Stimulated activated CD4-positive, alpha-beta T cell treated with anti-CD3 and anti-CD28 coated beads, Interleukin-1b, Interleukin-23, amount 100 ng/mL, for 48 hours (primary cell): Measurements from ENCODE around the gene HOXB5.
A peak's percentile ranks its signal among the peaks of the same experiment; 100 is the strongest.

Experiments used
- DNase-seq: peaks from one replicate; pipeline ENCODE4 v3.0.0-alpha.2; 2020

Gene HOXB5

DNA sequence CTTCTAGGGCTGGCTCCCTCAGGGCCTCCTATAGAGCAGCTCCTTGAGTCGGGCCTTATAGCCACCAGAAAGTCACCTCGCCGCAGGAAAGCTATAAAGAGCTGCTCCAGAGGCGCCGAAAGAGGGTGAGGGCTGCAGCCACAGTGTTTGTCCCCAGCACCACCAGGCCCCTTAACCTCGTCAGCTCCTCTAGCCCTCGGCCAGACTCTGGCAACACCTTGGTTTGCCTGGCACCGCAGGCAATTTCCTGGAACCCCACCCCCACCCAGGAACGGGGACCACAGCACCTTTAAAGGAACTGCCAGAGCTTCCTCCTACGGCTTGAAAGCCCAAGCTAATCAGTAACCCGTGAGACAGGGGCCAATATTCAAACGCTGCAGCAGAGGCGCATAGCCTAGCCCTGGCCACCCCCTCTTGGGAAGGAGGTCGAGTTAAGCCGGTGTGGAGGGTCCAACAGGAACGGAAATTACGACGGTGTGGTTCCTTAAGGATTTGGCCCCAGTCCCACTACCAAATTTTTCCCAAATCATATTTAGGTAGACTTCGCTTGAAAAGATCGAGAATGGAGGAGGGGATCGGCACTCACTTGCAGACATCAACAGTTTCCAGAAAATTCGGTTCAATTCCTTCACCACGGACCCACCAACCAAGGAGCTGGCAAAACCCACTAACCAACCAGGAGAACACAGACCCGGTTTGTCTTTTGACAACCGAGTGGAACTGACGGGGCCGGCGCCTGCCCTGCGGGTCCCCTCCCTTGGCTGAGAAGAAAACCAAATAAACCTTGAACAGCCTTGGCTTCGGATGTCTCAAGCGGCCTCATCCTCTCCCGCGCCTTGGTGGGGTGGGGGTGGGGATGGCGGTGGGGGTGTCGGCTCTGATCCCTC lies 8.2 kb upstream of the HOXB5 start:
- DNase-seq, result no peak

DNA sequence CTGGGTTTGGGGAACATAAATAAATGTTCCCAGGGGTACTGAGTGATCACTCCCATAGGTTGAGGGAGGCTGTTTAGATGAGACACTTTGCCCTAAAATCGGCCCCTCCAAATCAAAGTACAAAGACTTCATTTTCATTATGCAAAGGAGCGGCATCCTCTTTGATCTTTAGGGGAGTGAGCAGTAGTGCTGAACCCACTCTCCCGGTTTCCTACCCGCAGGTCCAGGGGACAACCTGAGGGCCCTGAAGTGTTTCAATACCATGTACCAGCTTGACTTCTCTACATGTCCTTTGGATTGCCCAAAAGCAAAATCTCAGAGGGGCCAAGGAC lies 7.6 kb upstream of the HOXB5 start:
- DNase-seq, result no peak

DNA sequence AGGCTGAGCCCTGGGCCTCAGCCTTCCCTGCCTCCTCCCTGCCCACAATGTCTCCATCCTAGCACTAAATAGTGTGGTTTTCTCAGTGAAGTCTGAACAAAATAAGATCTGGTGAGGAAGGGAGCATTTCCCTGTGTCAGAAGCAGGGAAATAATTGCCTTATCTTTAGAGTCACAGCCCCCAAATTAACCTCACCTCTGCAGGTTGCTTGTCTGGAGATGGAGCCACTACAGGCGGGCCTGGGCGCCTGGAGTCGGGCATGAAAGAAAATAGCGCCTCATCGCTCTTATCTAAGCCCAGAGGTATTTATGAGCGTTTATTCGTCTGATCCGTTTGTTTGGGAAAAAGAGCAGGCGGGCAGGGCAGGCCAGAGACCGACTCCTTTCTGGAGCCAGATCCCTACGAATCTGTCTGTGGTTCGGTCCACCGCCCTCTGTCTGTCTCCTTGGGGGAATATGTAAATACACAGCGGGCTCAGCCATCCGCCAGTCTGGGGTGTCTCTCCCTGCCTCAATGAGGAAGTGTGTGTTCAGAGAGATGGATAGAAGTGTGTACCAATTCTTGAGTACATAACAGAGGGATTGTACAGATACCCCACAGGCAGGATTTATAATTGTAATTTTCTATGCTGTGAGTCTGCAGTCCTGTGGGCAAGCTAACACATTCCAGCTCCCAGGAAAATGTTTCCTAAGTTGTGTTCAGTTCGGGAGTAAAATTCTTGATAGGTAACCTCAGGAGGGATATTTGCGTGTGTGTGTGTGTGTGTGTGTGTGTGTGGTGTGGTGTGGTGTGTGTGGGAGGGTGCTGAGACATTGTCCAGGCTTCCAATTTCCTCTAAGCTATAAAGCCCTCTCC lies 6.9 kb upstream of the HOXB5 start:
- no peak for DNase-seq

DNA sequence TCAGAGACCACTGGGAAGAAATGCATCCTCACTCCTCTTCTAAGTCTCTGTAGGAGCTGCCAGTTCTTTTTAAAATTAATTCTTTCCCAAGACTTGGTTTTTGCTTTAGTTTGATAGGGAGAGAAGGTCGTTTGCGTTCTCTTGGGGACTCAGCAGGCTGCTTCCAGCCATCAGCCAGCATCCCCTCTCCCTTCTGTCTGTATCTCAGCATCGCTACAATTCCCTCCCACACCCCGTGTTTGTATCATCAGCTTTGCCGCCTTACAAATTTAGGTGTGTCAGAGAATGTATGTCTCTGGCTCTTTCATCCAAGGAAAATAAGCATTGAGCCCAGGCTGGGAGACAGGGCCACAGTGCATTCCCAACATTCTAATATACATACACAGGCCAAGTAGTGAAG lies 5.8 kb upstream of the HOXB5 start:
- no peak for DNase-seq

DNA sequence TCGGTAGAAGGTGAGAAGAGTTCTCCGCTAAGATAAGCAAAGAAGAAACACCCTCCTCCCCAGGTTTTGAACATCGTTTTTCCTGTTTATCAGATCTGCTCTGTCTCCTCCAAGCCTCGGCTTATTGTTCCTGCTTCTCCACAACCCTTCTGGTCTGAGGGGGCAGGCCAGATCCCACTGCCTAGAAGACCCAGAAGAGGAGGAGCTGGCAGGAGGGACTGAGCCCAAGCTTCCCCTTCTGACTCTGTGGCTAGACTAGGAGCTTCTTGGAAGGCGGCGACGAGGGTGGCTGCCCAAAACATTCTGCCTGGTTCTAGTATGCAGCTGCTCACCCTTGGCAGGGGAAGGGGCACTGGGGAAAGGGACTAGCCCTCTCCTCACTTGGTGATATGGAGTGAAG lies 5.2 kb upstream of the HOXB5 start:
- DNase-seq, result no peak

DNA sequence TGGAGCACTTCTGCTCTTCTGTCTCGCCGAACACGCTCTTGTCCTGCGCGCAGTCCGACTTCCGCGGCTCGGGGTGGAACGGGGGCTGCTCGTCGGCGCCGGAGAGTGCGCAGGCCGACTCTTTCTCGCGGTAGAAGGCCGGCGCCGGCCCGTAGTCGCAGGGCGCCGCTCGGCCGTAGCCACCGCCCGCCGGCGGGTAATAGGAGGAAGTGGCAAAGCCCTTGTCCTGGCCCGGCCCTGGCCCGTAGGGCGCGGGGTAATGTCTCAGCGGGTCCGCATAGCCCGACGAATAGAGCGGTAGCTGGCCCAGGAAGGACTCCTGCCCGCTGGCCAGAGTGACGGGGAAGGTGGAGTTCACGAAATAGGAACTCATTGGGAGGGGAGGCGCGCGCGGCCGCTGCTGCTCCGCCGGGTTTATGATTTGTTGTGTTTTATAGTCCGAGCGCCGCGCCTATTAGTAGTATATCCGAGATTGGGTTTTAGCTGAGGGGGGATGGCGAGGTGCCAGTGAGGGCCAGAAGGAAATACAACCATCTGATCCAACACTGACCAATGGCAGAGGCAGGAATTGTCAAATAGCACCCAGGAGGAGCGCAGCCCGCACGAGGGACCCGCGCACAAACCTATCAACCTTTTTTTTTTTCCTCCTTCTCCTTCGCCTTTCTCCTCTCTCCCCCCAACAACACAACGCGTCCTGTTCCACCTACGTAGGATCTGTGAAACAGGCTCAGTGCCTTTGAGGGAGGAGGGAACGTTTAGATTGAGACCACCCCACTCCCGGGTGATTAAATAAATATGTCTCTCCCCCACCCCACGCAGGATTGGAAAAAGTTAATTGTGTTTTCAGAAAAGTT lies 4.4 kb upstream of the HOXB5 start:
- no peak for DNase-seq

DNA sequence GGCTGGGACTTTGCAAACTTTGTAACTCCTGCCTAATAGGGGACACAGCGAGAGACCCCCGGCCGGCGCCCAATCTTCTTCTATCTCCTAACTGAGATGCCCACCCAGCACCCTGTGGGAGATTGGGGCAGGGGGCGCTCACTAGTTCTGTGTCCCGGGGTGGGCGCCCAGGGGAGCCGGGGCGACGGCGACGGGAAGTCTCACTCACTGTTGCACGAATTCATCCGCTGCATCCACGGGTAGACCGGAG lies 3.9 kb upstream of the HOXB5 start:
- DNase-seq, result no peak

DNA sequence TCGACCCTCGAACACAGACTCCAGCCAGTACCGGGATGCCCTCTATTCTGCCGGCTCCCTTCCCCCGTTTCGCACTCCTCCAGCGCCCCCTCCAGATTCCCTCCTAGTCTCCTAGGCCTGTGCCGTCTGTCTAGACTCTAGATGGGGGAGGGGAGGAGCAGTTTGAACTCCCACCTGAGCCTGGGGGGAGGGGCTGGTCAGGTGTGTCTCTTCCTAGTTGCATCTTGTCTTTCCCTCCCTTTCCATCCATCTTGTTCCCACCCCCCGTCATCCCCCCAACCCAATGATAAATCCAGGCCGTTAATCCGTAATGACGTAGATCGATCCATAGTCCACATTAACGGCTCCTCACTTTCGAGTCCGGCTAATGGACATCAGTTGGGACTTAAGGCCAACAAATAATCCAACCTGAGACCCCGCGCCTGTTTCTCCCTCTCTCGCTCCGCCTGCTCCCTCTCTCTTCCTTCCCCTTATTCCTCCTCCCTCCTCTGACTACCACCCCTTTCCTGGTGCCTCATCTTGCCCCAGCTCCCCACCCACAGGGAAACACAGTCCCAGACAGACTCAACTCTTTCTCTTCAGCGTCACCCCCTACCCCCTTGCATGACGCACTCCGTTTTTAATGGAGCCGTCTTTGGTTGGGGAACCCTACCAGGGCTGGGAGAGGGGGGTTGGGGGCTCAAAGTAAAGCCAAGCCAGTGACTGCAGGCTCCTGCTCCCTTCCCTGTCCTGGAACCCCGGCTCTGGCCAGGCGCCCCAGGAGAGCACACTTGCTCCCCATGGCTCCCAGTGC lies 3.4 kb upstream of the HOXB5 start:
- no peak for DNase-seq

DNA sequence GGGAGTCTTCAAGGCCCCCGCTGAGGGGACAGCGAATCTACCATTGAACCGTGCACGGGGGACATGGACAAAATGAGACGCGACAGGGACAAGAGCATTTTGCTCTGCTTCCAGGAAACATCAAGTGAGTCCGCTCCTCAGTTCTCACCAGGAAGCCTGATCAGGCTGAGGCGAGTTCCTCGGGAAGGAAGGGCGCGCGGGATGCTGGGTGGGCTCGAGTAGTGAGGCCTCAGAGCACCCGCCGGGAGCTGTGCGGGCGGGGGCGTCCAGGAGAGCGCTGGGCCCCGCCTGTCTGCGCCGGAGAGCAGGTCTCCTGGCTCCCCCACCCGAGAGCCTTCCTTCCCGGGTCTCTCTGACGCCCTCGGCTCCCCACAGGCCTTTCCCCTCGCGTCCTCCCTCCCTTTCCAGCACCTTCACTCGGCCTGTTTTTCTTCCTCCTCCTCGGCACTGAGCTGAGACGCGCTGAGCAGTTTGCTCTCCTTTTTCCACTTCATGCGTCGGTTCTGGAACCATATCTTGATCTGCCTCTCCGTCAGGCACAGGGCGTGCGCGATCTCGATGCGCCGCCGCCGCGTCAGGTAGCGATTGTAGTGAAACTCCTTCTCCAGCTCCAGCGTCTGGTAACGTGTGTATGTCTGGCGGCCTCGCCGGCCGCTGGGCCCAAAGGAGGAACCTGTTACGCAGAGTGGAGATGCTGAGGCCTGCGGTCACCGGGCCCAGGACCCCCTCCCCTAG lies 2.6 kb upstream of the HOXB5 start:
- DNase-seq, result peak; percentile 42

DNA sequence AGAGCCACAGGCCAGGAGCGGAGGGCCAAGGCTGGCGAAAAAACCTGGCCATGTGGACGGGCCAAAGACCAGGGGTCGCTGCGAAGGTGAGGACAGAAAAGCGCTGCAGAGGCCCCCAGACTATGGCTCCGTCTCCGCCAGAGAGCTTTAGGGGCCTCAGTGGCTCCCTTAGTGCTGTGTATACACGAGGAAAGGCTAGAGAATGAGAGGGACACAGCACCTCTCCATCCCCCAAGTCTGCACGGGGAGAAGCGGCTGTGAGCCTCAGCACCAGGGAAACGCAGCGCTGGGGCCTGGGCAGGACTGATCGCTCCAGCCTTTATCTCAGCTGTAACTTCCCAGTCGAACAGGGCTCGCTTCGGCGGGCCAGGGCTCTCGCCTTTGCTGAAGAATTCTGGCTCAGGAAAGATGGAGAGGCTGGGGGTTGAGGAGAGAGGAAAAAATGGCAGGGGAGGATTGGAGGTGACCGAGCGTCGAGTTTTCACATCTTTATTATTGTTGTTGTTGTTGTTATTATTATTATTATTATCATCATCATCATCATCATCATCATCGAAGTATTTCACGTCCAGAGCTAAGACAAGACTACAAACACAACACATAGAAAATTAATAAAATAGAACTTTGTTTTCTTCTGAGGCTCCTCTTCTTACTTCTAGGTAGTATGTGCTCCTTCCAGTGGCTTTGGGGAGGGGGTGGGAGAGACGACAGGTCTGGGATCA lies 1.9 kb upstream of the HOXB5 start:
- DNase-seq, result no peak

DNA sequence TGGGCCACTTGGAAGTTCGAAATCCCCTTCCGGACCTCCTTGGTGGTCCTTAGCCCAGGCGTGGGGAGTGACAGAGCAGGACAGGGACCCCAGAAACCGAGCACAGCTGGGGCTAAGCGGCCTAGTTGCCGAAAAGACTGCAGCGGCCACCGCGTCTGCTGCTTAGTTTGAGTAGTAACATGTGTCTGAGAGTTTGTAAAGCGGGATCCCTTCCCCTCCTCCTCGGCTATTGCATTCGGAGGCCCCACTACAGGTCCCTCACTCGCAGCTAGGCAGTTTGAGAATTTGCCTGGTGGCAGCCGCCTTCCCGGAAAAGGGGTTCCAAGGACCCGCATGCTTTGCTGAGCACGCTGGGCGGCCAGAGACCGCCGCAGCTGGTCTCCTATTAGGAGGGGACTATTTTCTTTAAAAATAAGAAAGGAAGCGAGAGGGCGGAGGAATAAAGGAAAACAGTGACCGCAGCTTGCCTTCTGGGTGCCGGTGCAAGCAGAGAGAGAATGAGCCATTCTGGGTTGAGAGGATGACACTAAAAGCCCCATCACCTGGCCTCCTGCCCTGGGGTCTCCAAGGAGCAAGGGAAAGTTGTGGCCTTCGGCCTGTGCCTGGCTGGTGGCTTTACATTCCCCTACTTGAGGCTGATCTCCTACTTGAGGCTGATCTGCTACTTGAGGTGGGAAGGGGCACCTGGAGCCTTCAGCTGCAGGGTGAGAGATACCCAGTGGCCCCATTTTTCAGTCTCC lies 1.1 kb upstream of the HOXB5 start:
- DNase-seq, result no peak

DNA sequence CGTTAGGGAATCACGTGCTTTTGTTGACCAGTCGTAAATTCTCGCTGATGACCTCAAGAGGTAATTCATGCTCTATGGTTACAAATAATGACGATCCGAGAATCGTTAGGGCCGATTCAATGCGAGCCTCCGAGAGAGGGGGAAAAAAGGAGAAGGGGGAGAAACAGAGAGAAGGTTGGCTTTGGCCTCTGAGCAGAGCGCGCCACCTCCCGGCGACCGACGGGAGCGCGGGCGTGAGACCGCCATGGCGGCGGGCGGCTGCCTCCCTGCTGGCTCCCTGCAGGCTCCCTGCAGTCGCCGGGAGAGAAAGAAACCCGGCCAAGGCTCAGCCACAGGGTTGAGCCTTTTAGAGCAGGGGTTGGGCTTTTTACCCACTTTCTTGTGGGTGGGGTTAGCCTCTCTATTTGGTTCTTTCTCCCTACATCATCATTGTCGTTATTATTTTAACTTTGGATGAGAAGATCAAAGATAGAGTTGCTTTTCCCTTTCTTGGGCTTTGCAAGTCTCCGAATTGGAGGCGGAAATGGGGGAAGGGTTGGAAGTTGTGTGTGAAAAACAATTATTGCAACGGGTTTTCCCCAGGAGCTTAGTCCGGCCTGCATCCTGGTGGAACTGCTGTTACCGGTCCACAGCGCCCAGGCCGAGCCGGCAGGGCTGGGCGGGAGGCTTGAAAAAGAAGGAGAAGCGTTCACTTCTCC lies 410 bp upstream of the HOXB5 start:
- peak; percentile 76 for DNase-seq

DNA sequence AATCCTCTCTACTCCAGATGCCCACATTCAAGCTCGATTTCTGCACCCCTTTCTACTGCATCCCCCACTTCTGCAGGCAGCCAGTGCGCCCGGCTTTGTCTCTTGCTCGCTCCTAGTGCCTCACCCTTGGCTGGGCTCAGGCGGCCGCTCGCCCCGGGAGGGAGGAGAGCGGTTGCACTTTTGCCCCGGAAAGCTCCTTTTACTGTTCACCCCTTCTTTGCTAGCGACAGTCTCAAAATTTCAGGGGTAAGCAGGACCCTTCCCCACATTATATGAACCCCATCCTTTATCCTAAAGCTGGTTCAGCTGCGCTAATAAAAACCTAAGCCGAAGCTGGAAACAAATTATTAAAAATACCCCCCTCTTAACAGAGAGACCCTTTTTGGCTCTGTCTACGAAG lies 1.0 kb downstream of the HOXB5 start:
- DNase-seq, result no peak

DNA sequence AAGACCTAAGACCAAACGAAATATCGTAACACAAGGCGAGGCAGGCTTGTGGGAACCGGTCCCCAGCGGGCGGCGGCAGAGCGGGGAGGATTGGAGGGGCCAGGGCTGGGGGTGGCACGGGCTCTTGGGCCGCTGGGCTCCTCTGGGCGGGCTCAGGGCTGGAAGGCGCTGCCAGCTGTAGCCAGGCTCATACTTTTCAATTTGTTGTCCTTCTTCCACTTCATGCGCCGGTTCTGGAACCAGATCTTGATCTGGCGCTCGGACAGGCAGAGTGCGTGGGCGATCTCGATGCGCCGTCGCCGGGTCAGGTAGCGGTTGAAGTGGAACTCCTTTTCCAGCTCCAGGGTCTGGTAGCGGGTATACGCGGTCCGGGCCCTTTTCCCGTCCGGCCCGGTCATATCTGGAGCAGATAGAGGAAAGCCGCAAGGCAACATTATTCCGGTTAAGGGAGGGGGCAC lies 1.5 kb downstream of the HOXB5 start:
- no peak for DNase-seq

DNA sequence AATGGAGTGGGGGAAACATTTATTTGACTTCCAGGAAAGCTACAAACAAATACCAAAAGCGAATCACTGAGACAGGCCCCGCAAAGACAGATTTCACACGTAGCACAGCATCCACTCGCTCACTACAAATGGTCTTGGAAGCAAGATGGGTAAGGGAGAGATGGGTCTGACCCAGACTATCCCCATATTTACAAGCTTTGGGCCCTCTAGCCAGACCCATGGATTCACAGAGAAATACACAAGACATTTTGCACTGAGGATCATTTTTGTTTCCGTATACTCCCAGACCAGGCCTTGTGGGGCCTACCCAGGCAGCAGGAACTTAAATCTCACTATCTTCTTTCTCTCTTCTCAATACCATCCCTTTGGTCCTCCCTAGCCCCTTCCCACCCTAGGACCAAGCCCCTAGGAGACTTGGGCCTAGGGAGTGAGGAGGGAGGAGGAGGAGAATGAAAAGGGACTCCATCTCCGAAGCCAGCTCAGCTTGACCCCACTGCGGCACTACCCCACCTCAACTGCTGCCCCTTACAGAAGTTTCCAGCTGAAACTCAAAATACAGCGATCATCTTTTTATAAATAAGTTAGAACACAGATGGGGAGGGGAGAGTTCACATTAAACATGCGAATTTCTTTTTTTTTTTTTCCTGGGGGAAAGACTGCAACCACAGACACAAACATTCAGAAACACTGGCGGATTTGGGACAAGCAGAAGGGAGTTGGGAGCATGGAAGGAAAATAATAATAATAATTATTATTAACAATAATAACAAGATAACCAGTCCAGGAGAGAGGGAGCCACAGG lies 2.1 kb downstream of the HOXB5 start:
- DNase-seq, result no peak

DNA sequence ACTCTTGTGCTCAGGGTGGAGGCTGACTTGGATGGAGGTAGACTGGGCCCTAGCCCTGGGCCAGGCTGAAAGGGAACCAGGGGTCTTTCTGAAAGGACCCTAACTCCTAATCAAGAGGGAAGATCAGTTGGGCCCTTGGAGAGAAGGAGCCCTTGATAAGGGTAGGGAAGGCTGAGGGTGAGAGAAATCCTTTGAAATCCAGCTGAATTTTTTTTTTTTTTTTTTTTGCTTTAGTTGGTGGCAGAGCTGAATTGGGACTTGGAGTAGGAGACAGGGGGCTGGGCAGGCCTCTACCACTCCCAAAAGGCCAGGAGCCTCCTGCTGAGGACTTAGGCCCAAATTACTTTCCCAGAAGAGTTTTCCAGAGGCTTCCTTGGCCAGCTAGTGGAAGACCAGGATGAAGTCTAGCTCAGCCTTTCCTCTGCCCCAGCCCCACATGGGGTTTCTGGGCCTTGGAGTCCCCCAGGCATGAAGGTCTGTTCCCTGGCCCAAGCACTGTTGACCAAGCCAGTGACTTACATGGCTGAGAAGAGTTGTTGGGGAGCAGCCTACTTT lies 2.9 kb downstream of the HOXB5 start:
- no peak for DNase-seq

DNA sequence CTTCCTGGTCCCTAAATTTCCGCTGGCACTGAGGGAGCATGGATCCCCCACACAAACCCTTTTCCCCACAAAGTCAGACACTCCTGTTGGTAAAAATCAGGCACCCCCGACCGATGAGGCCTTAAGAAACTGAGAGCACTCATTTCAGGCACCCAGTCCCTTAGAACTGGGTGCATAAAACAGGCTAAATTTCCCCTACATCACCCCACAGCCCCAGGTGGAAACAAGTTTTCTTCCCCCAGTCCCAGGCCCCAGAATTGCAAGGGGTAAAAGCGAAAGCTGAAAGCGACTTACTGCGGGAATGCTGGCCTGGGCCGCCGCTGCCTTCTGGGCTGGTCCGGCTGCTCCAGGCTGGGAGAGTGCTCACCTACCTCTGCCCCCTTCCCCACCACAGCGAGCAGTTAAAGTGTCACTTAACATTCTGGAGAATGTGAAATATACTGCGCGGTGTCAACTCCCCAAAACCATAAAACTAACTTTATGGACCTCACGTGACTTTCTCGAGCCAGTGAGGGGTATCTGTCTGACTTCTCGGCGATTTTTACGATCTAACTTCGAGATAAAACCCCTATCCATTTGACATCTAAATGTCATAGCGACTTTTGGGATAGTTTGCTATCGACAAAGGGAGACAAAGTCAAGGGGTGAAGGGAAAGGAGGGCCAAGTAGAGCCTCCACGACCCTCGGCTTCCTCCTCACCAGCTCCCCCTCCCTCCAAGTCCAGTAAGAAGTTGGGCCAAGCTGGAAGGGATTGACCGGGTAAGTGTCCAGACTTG lies 3.6 kb downstream of the HOXB5 start, which contains the start of gene HOXB3:
HOXB3 (minus strand) TSS at position 411 of the 776 bp plus-strand sequence. CDS start 37,767 bp downstream, outside the sequence.
- no peak for DNase-seq
